Astrocyte (in vitro differentiated cells and primary cell): ENCODE results near the gene APOA4.

Experiments
- CTCF ChIP-seq: IDR thresholded peaks from 2 replicates; pipeline ENCODE4 v1.5.1; 2011; ENCODE audit warnings: low read depth, mild to moderate bottlenecking, inconsistent platforms, low read length, moderate library complexity; ENCODE audit not compliant: insufficient read depth
- EZH2 ChIP-seq: IDR thresholded peaks from 2 replicates; pipeline ENCODE4 v1.6.1; 2012; ENCODE audit warnings: mild to moderate bottlenecking, low read length, inconsistent platforms; ENCODE audit not compliant: insufficient read depth

- TF ChIP-seq CTCF = no peak
- no peak for TF ChIP-seq EZH2
Observed at GRCh38 chr11:116857936-116858335, 34.8 kb upstream of the APOA4 start.
